GM23338 (cell line): ENCODE results near the gene RHOA. TPM values are rescaled to one million over a fixed set of nuclear protein-coding genes. Genes with fewer than 3 reads are reported as not detected.

Source experiments
- ATAC-seq: fragments of 200-7000 bp; cut with Tn5 transposase; 3 replicates; pipeline ENCODE4 v1.9.1; 2020
- DNase-seq: peaks from one replicate; pipeline ENCODE4 v3.0.0-alpha.2; 2015; ENCODE audit warnings: low spot score
- H2AFZ ChIP-seq: fragments of 200-600 bp; sonication (generic); 2 replicates; pipeline ENCODE4 v1.8.0; 2016; ENCODE audit warnings: antibody characterized with exemption, mild to moderate bottlenecking, moderate library complexity
- H3F3A ChIP-seq: fragments of 200-600 bp; sonication (generic); replicated peaks from 2 replicates; pipeline ENCODE4 v1.8.0; 2017; ENCODE audit warnings: antibody characterized with exemption, mixed run types, low read depth
- H3K27ac ChIP-seq: fragments of 200-600 bp; sonication (generic); 2 replicates; pipeline ENCODE4 v1.6.1; 2016; ENCODE audit warnings: low read depth
- H3K27me3 ChIP-seq: fragments of 200-600 bp; sonication (generic); 2 replicates; pipeline ENCODE4 v1.8.0; 2016; ENCODE audit warnings: mild to moderate bottlenecking, mixed run types, moderate library complexity; ENCODE audit not compliant: insufficient read depth
- H3K36me3 ChIP-seq: fragments of 200-600 bp; sonication (generic); 2 replicates; pipeline ENCODE4 v1.8.0; 2016; ENCODE audit warnings: mild to moderate bottlenecking; ENCODE audit not compliant: insufficient read depth
- H3K4me1 ChIP-seq: fragments of 200-600 bp; sonication (generic); 2 replicates; pipeline ENCODE4 v1.8.0; 2016; ENCODE audit warnings: mild to moderate bottlenecking, moderate library complexity; ENCODE audit not compliant: insufficient read depth
- H3K4me2 ChIP-seq: fragments of 200-600 bp; sonication (generic); 2 replicates; pipeline ENCODE4 v1.7.1; 2017; ENCODE audit warnings: mixed run types
- H3K4me3 ChIP-seq: fragments of 200-600 bp; sonication (generic); 2 replicates; pipeline ENCODE4 v1.6.1; 2016; ENCODE audit warnings: mixed run types
- H3K79me2 ChIP-seq: fragments of 200-600 bp; sonication (generic); replicated peaks from 2 replicates; pipeline ENCODE4 v1.8.0; 2017; ENCODE audit warnings: mild to moderate bottlenecking; ENCODE audit not compliant: insufficient read depth
- H3K9me2 ChIP-seq: fragments of 200-600 bp; sonication (generic); 2 replicates; pipeline ENCODE4 v1.8.0; 2017; ENCODE audit not compliant: insufficient read depth
- H4K20me1 ChIP-seq: fragments of 200-600 bp; sonication (generic); replicated peaks from 2 replicates; pipeline ENCODE4 v1.8.0; 2017; ENCODE audit warnings: mild to moderate bottlenecking; ENCODE audit not compliant: insufficient read depth
- H3K27ac Mint-ChIP-seq: 2 replicates; pipeline ENCODE4 v1.8.0; 2020; ENCODE audit warnings: inconsistent platforms, mild to moderate bottlenecking, moderate library complexity, mixed read lengths
- H3K27me3 Mint-ChIP-seq: 3 replicates; pipeline ENCODE4 v1.8.0; 2022; ENCODE audit warnings: low read depth, mild to moderate bottlenecking, moderate library complexity, mixed read lengths, inconsistent platforms; ENCODE audit not compliant: insufficient read depth, poor library complexity
- H3K36me3 Mint-ChIP-seq: 3 replicates; pipeline ENCODE4 v1.8.0; 2021; ENCODE audit warnings: low read depth, mild to moderate bottlenecking, inconsistent platforms, moderate library complexity, mixed read lengths
- H3K4me1 Mint-ChIP-seq: 3 replicates; pipeline ENCODE4 v1.8.0; 2020; ENCODE audit warnings: mild to moderate bottlenecking, inconsistent platforms, mixed read lengths
- H3K4me3 Mint-ChIP-seq: 3 replicates; pipeline ENCODE4 v1.8.0; 2021; ENCODE audit warnings: moderate library complexity, mild to moderate bottlenecking, inconsistent platforms, mixed read lengths
- H3K9me3 Mint-ChIP-seq: 3 replicates; pipeline ENCODE4 v1.8.0; 2020; ENCODE audit warnings: moderate library complexity, mild to moderate bottlenecking, inconsistent platforms, mixed read lengths
- CREB1 ChIP-seq: fragments of 250-450 bp; sonication (Bioruptor Pico); IDR thresholded peaks from 2 replicates; pipeline ENCODE4 v1.5.0; 2020; ENCODE audit warnings: low read depth, mild to moderate bottlenecking, moderate library complexity
- CTCF ChIP-seq, 2 experiments: fragments of 200-600 bp in 1 of 2; sonication (generic) in 1 of 2; conservative IDR thresholded peaks; 2 replicates each; pipeline versions ENCODE4 v1.5.1 to v1.6.1; 2016 to 2017; ENCODE audit warnings: antibody characterized with exemption in 2 of 2, low read depth in 2 of 2, mild to moderate bottlenecking in 2 of 2, moderate library complexity in 1 of 2
- EZH2 ChIP-seq: fragments of 200-600 bp; sonication (generic); IDR thresholded peaks from one replicate; pipeline ENCODE4 v1.8.0; 2017; ENCODE audit warnings: antibody characterized with exemption, mild to moderate bottlenecking, low read depth; ENCODE audit not compliant: unreplicated experiment
- EZH2phosphoT487 ChIP-seq: fragments of 200-600 bp; sonication (generic); IDR thresholded peaks from one replicate; pipeline ENCODE4 v1.8.1; 2018; ENCODE audit warnings: antibody characterized with exemption; ENCODE audit not compliant: unreplicated experiment
- NANOG ChIP-seq: IDR thresholded peaks from 2 replicates; pipeline ENCODE4 v1.6.1; 2016; ENCODE audit warnings: antibody characterized with exemption, borderline replicate concordance
- POLR2AphosphoS5 ChIP-seq: IDR thresholded peaks from 2 replicates; pipeline ENCODE4 v1.6.1; 2016; ENCODE audit warnings: antibody characterized with exemption, low read depth
- ZNF114 ChIP-seq: fragments of 250-450 bp; sonication (Bioruptor Pico); IDR thresholded peaks from 2 replicates; pipeline ENCODE4 v1.5.0; 2020; ENCODE audit warnings: mild to moderate bottlenecking, moderate library complexity
- ZNF462 ChIP-seq: fragments of 250-450 bp; sonication (Bioruptor Pico); IDR thresholded peaks from 2 replicates; pipeline ENCODE4 v1.5.0; 2020; ENCODE audit warnings: mild to moderate bottlenecking, moderate library complexity
- polyA plus RNA-seq: library from polyadenylated mRNA; unstranded; fragments of >200 nt; fragmentation: Nextera tagmentation; extraction: Ambion mirVana; gene quantifications from 2 replicates; pipeline ENCODE4 v1.2.1, GENCODE V29; 2016
- total RNA-seq: library from RNA; depleted of rRNA; stranded (reverse); fragments of >200 nt; shearing (Covaris generic); gene quantifications from 2 replicates; pipeline ENCODE4 v1.2.3, GENCODE V29; 2014

RHOA gene
- total and polyA plus RNA-seq, 2 experiments from 2014 or later: 248 to 373 TPM

- TF ChIP-seq EZH2 (no peak), EZH2phosphoT487 (no peak), CREB1 (CRISPR knock-in tag) (no peak), CTCF (conservative IDR thresholded peaks at IDR 0.05; ENCODE audit: low read depth in 2 of 2) (no peak), ZNF114 (CRISPR knock-in tag) (no peak)
- no peak overlapping the region for H3K27ac Mint-ChIP-seq
- Histone ChIP-seq H3K27ac (peak overlapping the region; percentile 10), H3K4me1 (peaks cover 12% of the 10 kb centered on the region), H3K4me2 (peak overlapping the region; percentile 89), H4K20me1 (peaks cover 55% of the 10 kb centered on the region), H3K4me3 (peak overlapping the region; percentile 84), H3F3A (peaks cover 10% of the 10 kb centered on the region), H2AFZ (no peak overlapping the region), H3K79me2 (peaks cover 61% of the 10 kb centered on the region), H3K27me3 (no peaks in the 10 kb centered on the region), H3K36me3 (no peaks in the 10 kb centered on the region), H3K9me2 (no peaks in the 10 kb centered on the region)
- DNase-seq: no peak
- H3K27me3 Mint-ChIP-seq: peaks cover 6% of the 10 kb centered on the region
- H3K4me3 Mint-ChIP-seq: peak overlapping the region; percentile 94
- ATAC-seq: no peak
- peaks cover 17% of the 10 kb centered on the region for H3K36me3 Mint-ChIP-seq
- no peaks in the 10 kb centered on the region for H3K9me3 Mint-ChIP-seq
- peaks cover 22% of the 10 kb centered on the region for H3K4me1 Mint-ChIP-seq
Measured at GRCh38 chr3:49410066-49410845, 1.5 kb downstream of the RHOA start.

- peaks cover 12% of the 10 kb centered on the region; the same call in 2 of the 3 replicates for H3K36me3 Mint-ChIP-seq
- no peaks in the 10 kb centered on the region for H3K9me3 Mint-ChIP-seq
- H2AFZ ChIP-seq: no peak overlapping the region
- H3K27ac Mint-ChIP-seq: no peak overlapping the region
- H3K9me2 ChIP-seq: no peaks in the 10 kb centered on the region
- peaks cover 10% of the 10 kb centered on the region for H3K4me1 ChIP-seq
- no peak overlapping the region for H3K4me2 ChIP-seq
- no peaks in the 10 kb centered on the region; the same call in 1 of the 2 replicates for H3K36me3 ChIP-seq
- ATAC-seq: no peak
- H3K27ac ChIP-seq: peak overlapping the region; percentile 4; the same call in 1 of the 2 replicates
- H3K27me3 ChIP-seq: no peaks in the 10 kb centered on the region
- no peak overlapping the region for H3K4me3 ChIP-seq
- DNase-seq: no peak
- H3K4me1 Mint-ChIP-seq: peaks cover 22% of the 10 kb centered on the region
- peaks cover 95% of the 10 kb centered on the region for H3K79me2 ChIP-seq
- peaks cover 79% of the 10 kb centered on the region for H4K20me1 ChIP-seq
- H3K4me3 Mint-ChIP-seq: no peak overlapping the region
- H3K27me3 Mint-ChIP-seq: peaks cover 2% of the 10 kb centered on the region
- peaks cover 7% of the 10 kb centered on the region; the same call in 1 of the 2 replicates for H3F3A ChIP-seq
- no peak for TF ChIP-seq ZNF462 (CRISPR knock-in tag)
- TF ChIP-seq NANOG: no peak
- no peak for TF ChIP-seq POLR2AphosphoS5
- no peak for TF ChIP-seq ZNF114 (CRISPR knock-in tag)
Measured at GRCh38 chr3:49406571-49407565, 4.9 kb downstream of the RHOA start.
